Endodermal cell (in vitro differentiated cells): Measurements from ENCODE around the gene ALDH1A3. TPM values are rescaled to one million over a fixed set of nuclear protein-coding genes. Genes with fewer than 3 reads are reported as not detected.

ENCODE experiments used
- DNase-seq: peaks from one replicate; pipeline ENCODE4 v3.0.0-alpha.2; 2017
- H3K27ac ChIP-seq: 2 replicates; pipeline ENCODE4 v1.5.1; 2013; ENCODE audit warnings: mild to moderate bottlenecking, low read depth, low read length, moderate library complexity
- H3K27me3 ChIP-seq: 2 replicates; pipeline ENCODE4 v1.6.1; 2013; ENCODE audit warnings: mild to moderate bottlenecking, low read length, moderate library complexity; ENCODE audit not compliant: insufficient read depth, control insufficient read depth, poor library complexity, severe bottlenecking
- H3K36me3 ChIP-seq: 2 replicates; pipeline ENCODE4 v1.7.0; 2013; ENCODE audit warnings: mild to moderate bottlenecking, low read length, moderate library complexity; ENCODE audit not compliant: control insufficient read depth, insufficient read depth
- H3K4me1 ChIP-seq: one replicate; pipeline ENCODE4 v1.7.0; 2013; ENCODE audit warnings: low read length; ENCODE audit not compliant: control insufficient read depth, insufficient read depth
- H3K4me3 ChIP-seq: 2 replicates; pipeline ENCODE4 v1.5.1; 2013; ENCODE audit warnings: mild to moderate bottlenecking, low read length, moderate library complexity
- H3K9ac ChIP-seq: 2 replicates; pipeline ENCODE4 v1.6.1; 2013; ENCODE audit warnings: mild to moderate bottlenecking, low read length, moderate library complexity; ENCODE audit not compliant: poor library complexity, severe bottlenecking; ENCODE audit errors: extremely low read depth
- H3K9me3 ChIP-seq: 2 replicates; pipeline ENCODE4 v1.6.1; 2013; ENCODE audit warnings: mild to moderate bottlenecking, low read length, moderate library complexity; ENCODE audit not compliant: control insufficient read depth
- H3K27ac Mint-ChIP-seq: 2 replicates; pipeline ENCODE4 v1.8.0; 2020; ENCODE audit warnings: mixed read lengths
- H3K27me3 Mint-ChIP-seq: 2 replicates; pipeline ENCODE4 v1.8.0; 2021; ENCODE audit warnings: mild to moderate bottlenecking, mixed read lengths; ENCODE audit not compliant: insufficient read depth
- H3K36me3 Mint-ChIP-seq: 2 replicates; pipeline ENCODE4 v1.8.0; 2020; ENCODE audit warnings: low read depth, mixed read lengths
- H3K4me1 Mint-ChIP-seq: 2 replicates; pipeline ENCODE4 v1.8.0; 2020; ENCODE audit warnings: mixed read lengths
- H3K4me3 Mint-ChIP-seq: 2 replicates; pipeline ENCODE4 v1.8.0; 2020; ENCODE audit warnings: mild to moderate bottlenecking, moderate library complexity, mixed read lengths
- H3K9me3 Mint-ChIP-seq: 2 replicates; pipeline ENCODE4 v1.8.0; 2020; ENCODE audit warnings: mild to moderate bottlenecking, mixed read lengths
- CTCF ChIP-seq: fragments of 200-600 bp; sonication (generic); conservative IDR thresholded peaks from 2 replicates; pipeline ENCODE4 v1.5.0; 2021; ENCODE audit warnings: antibody characterized with exemption, mild to moderate bottlenecking
- WGBS, 2 experiments: methylation state at CpG; one replicate each; pipeline versions ENCODE4 v1.1.5 to v1.1.7; 2013; ENCODE audit warnings: missing lambda C conversion rate in 2 of 2, mixed read lengths in 1 of 2; ENCODE audit not compliant: insufficient coverage in 1 of 2, insufficient read length in 1 of 2; 5-methylcytosine and 5-hydroxymethylcytosine counted together
- total RNA-seq, 2 donors: library from RNA; stranded (reverse); fragmentation: NEBNext Ultra II Directional in 1 of 2; extraction: Animal tissue kit (Norgen Biotek cat#: 25700) in 1 of 2; gene quantifications; 2 replicates in 1 of 2; 3 replicates in 1 of 2; pipeline ENCODE4 v1.2.1, GENCODE V29; 2021

Gene ALDH1A3
- total RNA-seq, 2 donors from 2014 or later: 6.9 to 7.3 TPM

GRCh38 chr15:100898661-100899462 is 19.2 kb downstream of the ALDH1A3 start:
- Histone ChIP-seq H3K27me3 (no peaks in the 10 kb centered on the region), H3K9me3 (no peaks in the 10 kb centered on the region), H3K4me1 (peaks cover 17% of the 10 kb centered on the region), H3K4me3 (no peak overlapping the region), H3K9ac (no peak overlapping the region), H3K27ac (no peak overlapping the region), H3K36me3 (peaks cover 16% of the 10 kb centered on the region)
- H3K4me1 Mint-ChIP-seq: peaks cover 30% of the 10 kb centered on the region
- no peak overlapping the region for H3K4me3 Mint-ChIP-seq
- H3K27me3 Mint-ChIP-seq: peaks cover 1% of the 10 kb centered on the region
- H3K36me3 Mint-ChIP-seq: peaks cover 13% of the 10 kb centered on the region
- no peak overlapping the region for H3K27ac Mint-ChIP-seq
- 79% methylated on average over 3 to 11 of the region's 11 CpGs for WGBS, 2 experiments
- DNase-seq: peak; percentile 70
- TF ChIP-seq CTCF: no peak
- peaks cover 4% of the 10 kb centered on the region for H3K9me3 Mint-ChIP-seq

- Mint-ChIP-seq H3K27me3 (no peaks in the 10 kb centered on the region), H3K27ac (no peak overlapping the region), H3K4me1 (peaks cover 24% of the 10 kb centered on the region), H3K36me3 (peaks cover 19% of the 10 kb centered on the region), H3K9me3 (peaks cover 4% of the 10 kb centered on the region), H3K4me3 (no peak overlapping the region)
- 94 to 100% methylated on average over 1 to 5 of the region's 5 CpGs for WGBS, 2 experiments
- DNase-seq: peak; percentile 44
- H3K9me3 ChIP-seq: no peaks in the 10 kb centered on the region
- H3K4me3 ChIP-seq: no peak overlapping the region
- H3K36me3 ChIP-seq: peaks cover 23% of the 10 kb centered on the region
- no peak for TF ChIP-seq CTCF
- H3K27me3 ChIP-seq: no peaks in the 10 kb centered on the region
- no peak overlapping the region for H3K9ac ChIP-seq
- H3K4me1 ChIP-seq: peaks cover 17% of the 10 kb centered on the region
- H3K27ac ChIP-seq: no peak overlapping the region
Observed at GRCh38 chr15:100899601-100900000, 20.0 kb downstream of the ALDH1A3 start.

GRCh38 chr15:100900136-100900794 is 20.6 kb downstream of the ALDH1A3 start:
- Mint-ChIP-seq H3K4me1 (peaks cover 20% of the 10 kb centered on the region), H3K27me3 (no peaks in the 10 kb centered on the region), H3K27ac (no peak overlapping the region), H3K9me3 (peaks cover 2% of the 10 kb centered on the region), H3K4me3 (no peak overlapping the region), H3K36me3 (peaks cover 15% of the 10 kb centered on the region)
- Histone ChIP-seq H3K27me3 (no peaks in the 10 kb centered on the region), H3K9me3 (no peaks in the 10 kb centered on the region), H3K9ac (no peak overlapping the region), H3K4me1 (peaks cover 17% of the 10 kb centered on the region), H3K4me3 (no peak overlapping the region), H3K36me3 (peaks cover 24% of the 10 kb centered on the region), H3K27ac (no peak overlapping the region)
- 78 to 95% methylated on average over 7 to 12 of the region's 13 CpGs for WGBS, 2 experiments
- DNase-seq: peak; percentile 38
- TF ChIP-seq CTCF: no peak
